ENCODE measurements around the gene SYNGAP1. TPM values are rescaled to one million over a fixed set of nuclear protein-coding genes. Genes with fewer than 3 reads are reported as not detected.
"Not testable (repeated sequence)": the region's sequence is repeated elsewhere in the genome, so short reads cannot be mapped to it uniquely, and the experiment has no call there.

The SYNGAP1 gene
- polyA plus RNA-seq, 3 donors = 22.1 to 27.2 (median 24.0) TPM

DNA sequence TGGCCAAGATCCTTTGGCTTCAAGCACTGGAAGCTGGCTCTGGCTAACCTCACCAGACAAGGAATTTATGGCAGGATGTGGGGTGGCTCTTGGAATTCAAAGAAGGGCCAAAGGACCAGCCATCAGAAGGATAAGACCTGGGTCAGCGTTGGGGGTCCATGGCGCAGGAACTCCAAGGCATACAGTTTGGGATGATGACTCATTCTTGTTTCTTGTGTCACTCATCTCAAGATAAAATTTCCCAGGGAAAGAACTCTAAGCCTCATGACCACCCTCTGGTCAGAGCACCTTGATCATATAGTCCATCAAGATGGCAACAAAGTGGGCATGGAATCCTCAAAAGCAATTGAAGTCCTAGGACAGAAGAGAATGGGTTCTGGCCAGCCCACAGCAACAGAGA lies 39.4 kb downstream of the SYNGAP1 start:
- DNase-seq (ENCODE audit: low read depth in 3 of 3, low spot score in 2 of 3) = no peak

GRCh38 chr6:33466075-33466735 lies 46.3 kb downstream of the SYNGAP1 start:
- DNase-seq (ENCODE audit: low read depth in 3 of 3, low spot score in 2 of 3) = no peak

DNA sequence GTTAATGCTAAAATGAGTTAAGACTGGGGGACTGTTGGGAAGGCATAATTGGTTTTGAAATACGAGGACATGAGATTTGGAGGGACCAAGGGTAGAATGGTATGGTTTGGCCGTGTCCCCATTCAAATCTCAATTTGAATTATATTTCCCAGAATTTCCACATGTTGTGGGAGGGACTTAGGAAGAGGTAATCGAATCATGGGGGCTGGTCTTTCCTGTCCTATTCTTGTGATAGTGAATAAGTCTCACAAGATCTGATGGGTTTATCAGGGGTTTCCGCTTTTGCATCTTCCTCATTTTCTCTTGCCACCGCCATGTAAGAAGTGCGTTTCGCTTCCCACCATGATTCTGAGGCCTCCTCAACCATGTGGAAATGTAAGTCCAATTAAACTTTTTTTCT lies 47.2 kb downstream of the SYNGAP1 start:
- no peak for DNase-seq (ENCODE audit: low read depth in 3 of 3, low spot score in 2 of 3)

DNA sequence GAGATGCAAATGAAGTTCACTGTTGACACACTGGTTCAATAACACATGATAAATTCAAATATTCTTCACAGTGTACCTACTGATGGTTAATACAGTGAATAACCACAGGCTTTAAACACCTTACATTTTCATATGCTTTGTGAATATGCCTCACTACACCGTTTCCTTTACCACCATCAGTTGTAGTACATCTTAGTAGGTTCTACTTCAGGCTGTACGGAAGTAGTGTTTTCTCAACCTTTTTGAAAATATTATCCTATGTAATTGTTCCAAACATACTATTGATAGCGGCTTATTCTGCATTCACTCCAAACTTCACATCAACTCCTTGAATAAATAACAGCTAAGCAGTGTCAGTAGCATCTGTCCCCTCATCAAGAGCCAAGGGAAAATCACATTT lies 49.8 kb downstream of the SYNGAP1 start:
- DNase-seq (ENCODE audit: low read depth in 3 of 3, low spot score in 2 of 3) = no peak

DNA sequence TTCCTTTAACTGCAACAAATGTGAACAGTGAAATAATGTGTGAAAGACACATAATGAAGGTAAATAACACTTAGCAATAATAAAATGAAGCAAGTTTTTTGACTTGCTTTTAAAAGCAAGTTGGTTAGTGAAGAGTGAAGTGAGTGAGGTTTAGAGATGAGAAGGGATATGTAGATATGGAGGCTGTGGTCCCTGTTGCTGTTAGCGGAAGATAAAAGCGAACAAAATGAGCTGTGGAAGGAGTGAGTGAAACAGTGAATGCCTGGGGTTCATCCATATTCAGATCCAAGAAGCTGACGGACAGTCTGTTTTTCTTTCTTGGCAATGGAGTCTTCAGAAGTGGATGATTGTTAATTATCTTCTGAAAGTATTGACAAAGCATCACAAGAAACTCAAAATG lies 58.0 kb downstream of the SYNGAP1 start:
- DNase-seq (ENCODE audit: low read depth in 3 of 3, low spot score in 2 of 3) = no peak

GRCh38 chr6:33481192-33481591 lies 61.3 kb downstream of the SYNGAP1 start:
- DNase-seq (ENCODE audit: low read depth in 3 of 3, low spot score in 2 of 3) = no peak

DNA sequence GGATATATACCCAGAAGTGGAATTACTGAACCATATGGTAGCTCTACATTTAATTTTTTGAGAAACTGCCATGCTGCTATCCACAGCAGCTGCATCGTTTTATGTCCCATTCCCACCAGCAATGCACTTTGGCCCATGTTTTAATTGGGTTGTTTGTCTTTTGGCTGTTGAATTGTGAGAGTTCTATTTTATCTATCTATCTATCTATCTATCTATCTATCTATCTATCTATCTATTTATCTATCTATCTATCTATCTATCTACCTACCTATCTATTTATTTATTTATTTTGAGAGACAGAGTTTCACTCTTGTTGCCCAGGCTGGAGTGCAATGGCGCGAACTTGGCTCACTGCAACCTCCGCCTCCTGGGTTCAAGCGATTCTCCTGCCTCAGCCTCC lies 62.8 kb downstream of the SYNGAP1 start:
- not testable (repeated sequence) for DNase-seq (ENCODE audit: low read depth in 3 of 3, low spot score in 2 of 3)

- DNase-seq (ENCODE audit: low read depth in 3 of 3, low spot score in 2 of 3) = no peak
These were observed 63.8 kb downstream of the SYNGAP1 start for GRCh38 chr6:33483678-33484077.

DNA sequence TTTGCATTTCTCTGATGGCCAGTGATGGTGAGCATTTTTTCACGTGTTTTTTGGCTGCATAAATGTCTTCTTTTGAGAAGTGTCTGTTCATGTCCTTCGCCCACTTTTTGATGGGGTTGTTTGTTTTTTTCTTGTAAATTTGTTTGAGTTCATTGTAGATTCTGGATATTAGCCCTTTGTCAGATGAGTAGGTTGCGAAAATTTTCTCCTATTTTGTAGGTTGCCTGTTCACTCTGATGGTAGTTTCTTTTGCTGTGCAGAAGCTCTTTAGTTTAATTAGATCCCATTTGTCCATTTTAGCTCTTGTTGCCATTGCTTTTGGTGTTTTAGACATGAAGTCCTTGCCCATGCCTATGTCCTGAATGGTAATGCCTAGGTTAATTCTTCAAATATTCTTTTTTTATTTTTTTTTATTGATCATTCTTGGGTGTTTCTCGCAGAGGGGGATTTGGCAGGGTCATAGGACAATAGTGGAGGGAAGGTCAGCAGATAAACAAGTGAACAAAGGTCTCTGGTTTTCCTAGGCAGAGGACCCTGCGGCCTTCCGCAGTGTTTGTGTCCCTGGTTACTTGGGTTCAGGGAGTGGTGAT lies 64.9 kb downstream of the SYNGAP1 start:
- not testable (repeated sequence) for DNase-seq (ENCODE audit: low read depth in 3 of 3, low spot score in 2 of 3)

- DNase-seq (ENCODE audit: low read depth in 3 of 3, low spot score in 2 of 3) = not testable (repeated sequence)
These were observed 65.8 kb downstream of the SYNGAP1 start for GRCh38 chr6:33485680-33486079.

DNA sequence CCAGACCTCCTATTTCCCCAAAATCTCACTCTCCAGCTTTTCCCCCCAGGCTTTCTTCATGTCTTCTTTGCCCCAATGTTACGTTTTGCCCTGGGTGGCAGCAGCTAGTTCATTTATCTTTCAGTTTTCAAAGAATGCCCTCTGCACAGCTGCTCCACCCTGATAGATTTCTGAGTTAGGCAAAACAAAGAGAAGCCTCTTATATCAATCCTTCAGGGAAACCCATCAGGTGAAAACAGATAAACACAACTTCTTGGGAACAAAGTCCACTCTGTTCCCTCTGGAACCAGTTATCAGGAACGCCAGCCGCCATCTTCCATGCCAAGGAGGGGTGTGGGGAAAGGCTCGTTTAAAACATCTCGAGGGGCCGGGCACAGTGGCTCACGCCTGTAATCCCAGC lies 68.5 kb downstream of the SYNGAP1 start:
- no peak for DNase-seq (ENCODE audit: low read depth in 3 of 3, low spot score in 2 of 3)

- no peak for DNase-seq (ENCODE audit: low read depth in 3 of 3, low spot score in 2 of 3)
These were observed 70.3 kb downstream of the SYNGAP1 start for GRCh38 chr6:33490198-33490597.

- no peak for DNase-seq (ENCODE audit: low read depth in 3 of 3, low spot score in 2 of 3)
These were observed 70.8 kb downstream of the SYNGAP1 start for GRCh38 chr6:33490621-33491020.

DNA sequence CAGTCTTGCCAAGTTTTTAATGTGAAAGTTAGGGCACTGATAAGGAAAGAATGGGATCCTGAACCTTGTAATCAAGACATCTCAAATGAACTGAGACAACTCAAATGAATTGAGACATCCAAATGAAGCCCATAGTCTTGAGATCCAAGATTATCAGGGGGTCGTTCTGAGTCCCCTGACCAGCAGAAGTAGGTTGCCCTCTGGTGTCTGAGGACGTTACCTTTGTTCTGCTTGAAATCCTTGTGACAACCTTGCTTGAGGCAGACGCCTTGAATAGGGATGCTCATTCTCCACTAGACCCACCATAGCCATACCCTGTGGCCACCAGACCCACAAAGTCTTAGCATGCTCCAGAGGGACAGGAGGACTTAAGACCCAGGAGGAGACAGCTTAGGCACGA lies 72.2 kb downstream of the SYNGAP1 start:
- DNase-seq (ENCODE audit: low read depth in 3 of 3, low spot score in 2 of 3) = no peak

DNA sequence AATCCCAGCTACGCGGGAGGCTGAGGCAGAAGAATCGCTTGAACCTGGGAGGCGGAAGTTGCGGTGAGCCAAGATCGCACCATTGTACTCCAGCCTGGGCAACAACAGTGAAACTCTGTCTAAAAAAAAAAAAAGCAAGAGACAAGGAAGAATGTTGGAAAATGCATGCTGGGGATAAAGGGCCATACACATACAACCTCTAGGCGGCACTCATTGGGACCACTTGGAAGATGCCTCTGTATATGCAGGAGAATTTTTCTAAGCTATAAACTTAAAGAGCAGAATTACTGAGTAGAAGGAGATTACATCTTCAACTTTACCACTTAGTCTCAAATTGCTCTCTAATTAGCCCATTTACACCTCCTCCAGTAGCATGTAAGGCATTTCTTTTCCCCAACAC lies 77.3 kb downstream of the SYNGAP1 start:
- DNase-seq (ENCODE audit: low read depth in 3 of 3, low spot score in 2 of 3) = no peak

DNA sequence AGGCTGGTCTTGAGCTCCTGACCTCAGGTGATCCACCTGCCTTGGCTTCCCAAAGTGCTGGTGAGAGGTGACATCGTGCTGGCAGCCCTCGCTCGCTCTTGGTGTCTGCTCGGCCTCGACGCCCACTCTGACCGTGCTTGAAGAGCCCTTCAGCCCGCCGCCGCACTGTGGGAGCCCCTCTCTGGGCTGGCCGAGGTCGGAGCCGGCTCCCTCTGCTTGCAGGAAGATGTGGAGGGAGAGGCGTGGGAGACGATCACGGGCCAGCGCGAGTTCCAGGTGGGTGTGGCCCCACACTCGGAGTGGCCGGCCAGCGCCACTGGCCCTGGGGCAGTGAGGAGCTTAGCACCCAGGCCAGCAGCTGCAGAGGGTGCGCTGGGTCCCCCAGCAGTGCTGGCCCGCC lies 82.6 kb downstream of the SYNGAP1 start:
- no peak for DNase-seq (ENCODE audit: low read depth in 3 of 3, low spot score in 2 of 3)

DNA sequence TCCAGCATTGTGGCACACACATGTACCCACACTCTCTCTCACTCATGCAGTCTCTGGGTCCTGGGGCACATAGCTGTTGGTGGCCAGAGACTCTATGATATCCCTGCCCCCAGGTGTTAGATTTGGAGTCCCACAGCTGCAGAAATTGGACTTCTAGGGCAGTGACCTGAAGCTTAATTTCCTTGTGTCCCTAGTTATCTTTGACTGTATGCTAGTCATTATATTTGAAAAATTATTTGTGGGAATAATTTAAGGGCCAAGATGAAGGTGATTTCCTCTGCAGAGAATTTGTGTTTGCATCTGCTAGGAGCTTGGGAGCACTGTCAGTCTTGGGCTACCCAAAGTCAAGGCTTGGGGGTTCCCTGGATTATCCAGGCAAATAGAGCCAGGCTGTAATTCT lies 84.6 kb downstream of the SYNGAP1 start:
- no peak for DNase-seq (ENCODE audit: low read depth in 3 of 3, low spot score in 2 of 3)

Other genes starting within 250 kb of the SYNGAP1 start
- 1 to 10 TPM; 3.8 to 4.9 (median 3.8) TPM for gene COL11A2, start 227.6 kb upstream of the SYNGAP1 start, polyA plus RNA-seq (ENCODE audit: insufficient read length in 3 of 3)
- 10 to 100 TPM; 48.7 to 51.7 (median 49.3) TPM for gene RXRB, start 219.4 kb upstream of the SYNGAP1 start, polyA plus RNA-seq (ENCODE audit: insufficient read length in 3 of 3)
- 100 to 1,000 TPM; 121 to 131 (median 127) TPM for gene SLC39A7, start 219.2 kb upstream of the SYNGAP1 start, polyA plus RNA-seq (ENCODE audit: insufficient read length in 3 of 3)
- 10 to 100 TPM; 22.8 to 29.1 (median 23.5) TPM for gene HSD17B8, start 215.4 kb upstream of the SYNGAP1 start, polyA plus RNA-seq (ENCODE audit: insufficient read length in 3 of 3)
- 10 to 100 TPM; 52.5 to 55.4 (median 53.8) TPM for gene RING1, start 211.6 kb upstream of the SYNGAP1 start, polyA plus RNA-seq (ENCODE audit: insufficient read length in 3 of 3)
- 10 to 100 TPM; 58.1 to 82.9 (median 75.3) TPM for gene VPS52, start 148.2 kb upstream of the SYNGAP1 start, polyA plus RNA-seq (ENCODE audit: insufficient read length in 3 of 3)
- gene RPS18, start 148.0 kb upstream of the SYNGAP1 start, polyA plus RNA-seq (ENCODE audit: insufficient read length in 3 of 3) = 1,000 to 10,000 TPM; 3,550 to 3,817 (median 3,658) TPM
- gene B3GALT4, start 142.9 kb upstream of the SYNGAP1 start, polyA plus RNA-seq (ENCODE audit: insufficient read length in 3 of 3) = 1 to 10 TPM; 3.4 to 4.1 (median 4.0) TPM
- 10 to 100 TPM; 60.3 to 63.4 (median 60.7) TPM for gene WDR46, start 130.8 kb upstream of the SYNGAP1 start, polyA plus RNA-seq (ENCODE audit: insufficient read length in 3 of 3)
- 10 to 100 TPM; 78.6 to 83.4 (median 79.5) TPM for gene PFDN6, start 130.5 kb upstream of the SYNGAP1 start, polyA plus RNA-seq (ENCODE audit: insufficient read length in 3 of 3)
- 10 to 100 TPM; 90.8 to 95.5 (median 95.4) TPM for gene RGL2, start 121.1 kb upstream of the SYNGAP1 start, polyA plus RNA-seq (ENCODE audit: insufficient read length in 3 of 3)
- 10 to 100 TPM; 29.9 to 32.4 (median 31.7) TPM for gene TAPBP, start 106.0 kb upstream of the SYNGAP1 start, polyA plus RNA-seq (ENCODE audit: insufficient read length in 3 of 3)
- gene ZBTB22, start 102.3 kb upstream of the SYNGAP1 start, polyA plus RNA-seq (ENCODE audit: insufficient read length in 3 of 3) = 10 to 100 TPM; 23.6 to 25.4 (median 23.8) TPM
- gene DAXX, start 97.1 kb upstream of the SYNGAP1 start, polyA plus RNA-seq (ENCODE audit: insufficient read length in 3 of 3) = 10 to 100 TPM; 65.4 to 67.2 (median 66.5) TPM
- 10 to 100 TPM; 34.2 to 43.3 (median 41.2) TPM for gene KIFC1, start 28.2 kb upstream of the SYNGAP1 start, polyA plus RNA-seq (ENCODE audit: insufficient read length in 3 of 3)
- gene PHF1, start 9.1 kb upstream of the SYNGAP1 start, polyA plus RNA-seq (ENCODE audit: insufficient read length in 3 of 3) = 10 to 100 TPM; 60.3 to 65.1 (median 62.1) TPM
- gene CUTA, start 2.0 kb upstream of the SYNGAP1 start, polyA plus RNA-seq (ENCODE audit: insufficient read length in 3 of 3) = 100 to 1,000 TPM; 213 to 246 (median 227) TPM
- gene ZBTB9, start 34.5 kb downstream of the SYNGAP1 start, polyA plus RNA-seq (ENCODE audit: insufficient read length in 3 of 3) = 10 to 100 TPM; 16.3 to 17.9 (median 16.7) TPM
- gene BAK1, start 160.2 kb downstream of the SYNGAP1 start, polyA plus RNA-seq (ENCODE audit: insufficient read length in 3 of 3) = 10 to 100 TPM; 22.0 to 24.4 (median 23.7) TPM
- gene ITPR3, start 201.3 kb downstream of the SYNGAP1 start, polyA plus RNA-seq (ENCODE audit: insufficient read length in 3 of 3) = 1 to 10 TPM; 7.5 to 8.1 (median 7.6) TPM

Data from right renal cortex interstitium (tissue), 3 donors.